Measurements from ENCODE around the gene POSTN.

Gene POSTN

DNA sequence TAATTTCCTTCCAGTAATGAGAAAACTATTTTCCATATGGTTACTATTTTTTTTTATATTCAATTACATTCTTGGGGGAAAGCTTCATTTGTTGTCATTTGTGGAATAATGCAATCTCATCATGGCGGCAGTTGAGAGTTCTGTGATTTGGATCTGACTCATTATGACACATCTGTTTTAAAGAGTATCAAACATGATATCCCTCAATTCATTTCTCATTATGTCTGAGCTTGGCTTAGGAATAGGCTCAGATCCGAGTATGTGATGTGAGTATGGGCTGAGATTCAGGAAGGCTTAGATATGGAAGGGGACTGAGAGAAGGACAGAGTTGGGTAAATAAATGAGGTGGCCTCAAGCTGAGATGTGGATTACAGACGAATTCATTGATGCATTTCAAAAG is 64.4 kb downstream of the POSTN start:
- in situ Hi-C loops (cut with HindIII; ENCODE audit: low pct_unique_long_range_greater_than_20kb, low sequenced_read_pairs) = no loop called here

DNA sequence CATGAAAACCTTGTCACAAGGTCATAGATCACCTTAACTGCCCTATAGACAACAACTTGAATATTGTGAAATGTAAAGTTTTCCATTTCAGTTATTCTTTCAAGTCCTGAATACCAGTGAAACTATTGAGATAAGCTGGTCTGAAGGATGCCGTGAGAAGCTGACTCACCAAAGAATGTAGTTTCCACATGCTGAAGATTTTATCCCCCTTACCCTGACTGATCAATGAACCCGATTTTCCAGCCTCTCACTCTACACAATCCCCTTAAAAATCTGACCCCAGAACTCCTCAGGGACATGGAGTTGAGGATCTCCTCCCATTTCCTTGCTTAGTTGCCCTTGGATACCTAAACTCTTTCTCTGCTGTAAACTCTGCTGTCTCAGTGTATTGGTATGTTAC is 67.5 kb downstream of the POSTN start:
- TF ChIP-seq JUND (IDR thresholded peaks at IDR 0.05; ENCODE audit: low read depth) = no peak
- no peak for DNase-seq (ENCODE audit: low read depth in 1 of 2, low spot score in 1 of 2)
- in situ Hi-C loops (cut with HindIII; ENCODE audit: low pct_unique_long_range_greater_than_20kb, low sequenced_read_pairs) = no loop called here

More for the DNA sequence above, 64.4 kb downstream of the POSTN start:
- no peak for TF ChIP-seq JUND (IDR thresholded peaks at IDR 0.05; ENCODE audit: low read depth)
- no peak for DNase-seq (ENCODE audit: low read depth in 1 of 2, low spot score in 1 of 2)

DNA sequence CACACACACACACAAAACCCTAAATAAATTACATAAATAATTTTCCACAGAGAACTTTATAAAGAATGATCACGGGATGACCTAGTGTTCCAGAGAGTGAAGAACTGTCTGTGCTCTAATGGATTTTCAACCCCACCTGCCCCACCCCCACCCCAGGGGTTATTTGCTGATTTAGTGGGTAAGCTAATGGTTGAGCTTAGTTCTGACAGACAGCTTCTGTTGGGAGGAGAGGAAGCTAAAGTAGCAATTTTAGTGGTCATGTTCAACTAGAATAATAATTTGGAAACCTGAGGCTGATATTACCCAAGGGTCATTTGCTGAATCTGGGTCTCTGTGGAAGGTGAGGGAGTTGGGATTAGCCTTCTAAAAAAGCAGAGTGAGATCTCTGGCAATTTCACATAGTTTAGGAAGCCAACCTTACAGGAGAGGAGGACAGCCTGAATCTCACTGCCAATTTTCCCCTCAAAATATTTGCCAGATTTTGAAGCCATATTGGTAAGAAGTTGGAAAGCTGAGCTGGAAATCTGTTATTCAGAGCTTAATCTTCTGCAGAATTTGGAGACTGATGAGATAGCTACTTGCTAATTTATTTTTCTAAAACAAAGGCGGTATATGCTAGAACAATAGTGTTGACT is 68.7 kb downstream of the POSTN start:
- DNase-seq (ENCODE audit: low read depth in 1 of 2, low spot score in 1 of 2) = no peak
- no peak for TF ChIP-seq JUND (IDR thresholded peaks at IDR 0.05; ENCODE audit: low read depth)
- in situ Hi-C loops (cut with HindIII; ENCODE audit: low pct_unique_long_range_greater_than_20kb, low sequenced_read_pairs) = no loop called here

DNA sequence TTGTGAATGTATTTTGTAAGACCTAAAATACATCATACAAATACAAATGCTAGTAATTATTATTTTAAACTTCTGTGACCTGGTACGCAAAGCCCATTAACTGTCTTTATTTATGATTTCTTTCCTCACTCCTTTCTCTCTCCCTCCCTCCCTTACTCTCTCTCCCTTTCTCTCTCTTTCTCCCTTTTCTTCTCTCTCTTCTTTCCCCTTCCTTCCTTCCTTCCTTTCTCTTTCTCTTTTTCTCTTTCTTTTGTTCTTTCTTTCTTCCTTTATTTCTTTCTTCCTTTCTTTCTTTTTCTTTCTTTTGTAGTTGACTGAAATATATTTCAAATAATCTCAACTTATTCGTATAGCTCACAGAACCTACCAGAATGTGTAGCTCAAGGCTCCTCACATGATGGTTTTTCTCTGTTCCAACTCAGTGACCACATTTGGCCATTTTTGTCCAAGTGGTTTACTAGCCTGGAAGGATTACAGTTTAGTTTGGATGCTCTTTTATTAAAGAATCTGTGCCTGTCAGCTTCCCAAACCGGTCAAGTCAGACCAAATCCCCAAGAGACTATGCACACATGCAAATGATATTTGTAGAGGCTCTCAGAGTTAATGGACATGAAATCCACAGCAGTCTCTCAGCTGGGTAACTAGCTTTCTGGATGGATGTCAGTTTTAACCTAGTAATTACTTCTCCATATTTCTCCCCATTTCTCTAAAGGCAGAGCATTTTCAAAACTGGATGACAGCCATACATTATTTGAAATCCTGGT is 71.7 kb downstream of the POSTN start:
- in situ Hi-C loops (cut with HindIII; ENCODE audit: low pct_unique_long_range_greater_than_20kb, low sequenced_read_pairs) = no loop called here
- no peak for DNase-seq (ENCODE audit: low read depth in 1 of 2, low spot score in 1 of 2)
- TF ChIP-seq JUND (IDR thresholded peaks at IDR 0.05; ENCODE audit: low read depth) = no peak

DNA sequence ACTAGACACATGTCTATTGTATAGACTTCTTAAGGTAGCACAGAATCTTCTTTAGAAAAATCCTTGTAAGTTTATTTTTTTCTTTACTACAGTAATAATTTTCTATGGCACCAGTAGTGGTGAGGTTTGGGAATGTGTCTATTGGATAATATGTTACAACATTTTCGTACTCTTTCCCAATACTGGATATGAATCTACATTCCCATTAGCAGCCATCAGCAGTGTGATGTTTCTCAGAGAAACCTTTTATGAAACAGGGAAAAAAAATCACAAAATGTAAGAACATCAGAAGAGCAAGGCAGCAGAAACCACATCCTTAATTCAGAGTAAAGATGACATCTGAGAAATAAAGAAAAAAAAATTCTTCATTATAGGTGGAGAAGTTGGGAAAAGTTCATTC is 83.3 kb downstream of the POSTN start:
- in situ Hi-C loops (cut with HindIII; ENCODE audit: low pct_unique_long_range_greater_than_20kb, low sequenced_read_pairs) = no loop called here
- no peak for TF ChIP-seq JUND (IDR thresholded peaks at IDR 0.05; ENCODE audit: low read depth)
- no peak for DNase-seq (ENCODE audit: low read depth in 1 of 2, low spot score in 1 of 2)

Measured in T47D (cell line).